Breast epithelium (tissue), 3 donors: ENCODE results near the gene PFKFB1.

ENCODE experiments used
- CTCF ChIP-seq, 3 donors: fragments of 450-650 bp; IDR thresholded peaks; one replicate each; pipeline ENCODE4 v1.5.1; 2016 to 2017; ENCODE audit warnings: antibody characterized with exemption in 3 of 3, mild to moderate bottlenecking in 3 of 3, moderate library complexity in 3 of 3
- POLR2A ChIP-seq: fragments of 450-650 bp; IDR thresholded peaks from one replicate; pipeline ENCODE4 v1.6.1; 2016; ENCODE audit warnings: antibody characterized with exemption, mild to moderate bottlenecking, moderate library complexity
- POLR2AphosphoS5 ChIP-seq, 3 donors: sonication (generic); formaldehyde crosslinking; IDR thresholded peaks; one replicate each; pipeline ENCODE4 v1.6.1; 2017; ENCODE audit warnings: antibody characterized with exemption in 3 of 3

DNA sequence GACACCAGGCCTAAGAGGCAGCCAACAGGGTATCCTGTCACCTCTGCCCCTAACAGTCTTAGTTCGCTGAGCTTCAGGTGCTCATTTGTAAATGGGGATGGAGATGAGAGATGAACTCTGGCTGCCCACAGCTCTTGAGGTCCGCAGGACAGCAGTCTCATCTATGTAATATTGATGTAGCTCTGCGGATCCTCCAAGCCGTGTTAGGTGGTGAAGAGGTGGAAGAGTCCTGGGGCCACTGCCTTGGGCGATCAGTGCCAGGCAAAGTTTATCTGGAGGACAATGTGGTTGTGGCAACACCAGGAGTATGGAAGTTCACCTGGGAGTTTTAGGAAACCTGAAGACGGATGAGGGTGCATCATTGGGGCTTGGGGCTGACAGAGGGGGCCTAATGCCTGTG lies 59.9 kb downstream of the PFKFB1 start:
- TF ChIP-seq CTCF (IDR thresholded peaks at IDR 0.05) (no peak), POLR2AphosphoS5 (IDR thresholded peaks at IDR 0.05) (no peak), POLR2A (no peak)
